CD4-positive, alpha-beta T cell (primary cell): Measurements from ENCODE around the gene ZNF484. TPM values are rescaled to one million over a fixed set of nuclear protein-coding genes. Genes with fewer than 3 reads are reported as not detected.
A peak's percentile ranks its signal among the peaks of the same experiment; 100 is the strongest.

ENCODE experiments used
- ATAC-seq: fragments of 200-7000 bp; cut with Tn5 transposase; one replicate; pipeline ENCODE4 v1.10.0; 2022; ENCODE audit warnings: mild to moderate bottlenecking; ENCODE audit not compliant: poor library complexity
- CTCF ChIA-PET: fragments of 350-600 bp; sonication (Branson Sonifier 250); formaldehyde crosslinking; loops from one replicate; lab custom pipeline; 2021; ENCODE audit warnings: antibody characterized with exemption, inconsistent platforms; lab: Charles Lee
- POLR2A ChIA-PET: fragments of 350-600 bp; sonication (Branson Sonifier 250); formaldehyde crosslinking; loops from one replicate; lab custom pipeline; 2021; ENCODE audit warnings: antibody characterized with exemption, inconsistent platforms; lab: Charles Lee
- DNase-seq, 14 experiments: peaks; one replicate each; pipeline ENCODE4 v3.0.0-alpha.2; 2013 to 2020; ENCODE audit warnings: mixed read lengths in 2 of 14
- H3K27ac ChIP-seq, 2 donors: one replicate each; pipeline versions ENCODE4 v1.5.1 to v1.7.0; 2013; ENCODE audit warnings: low read length in 2 of 2, low read depth in 1 of 2, mild to moderate bottlenecking in 1 of 2
- H3K27me3 ChIP-seq, 2 experiments: 1 replicate in 1 of 2; 2 replicates in 1 of 2; pipeline versions ENCODE4 v1.6.1 to v1.7.0; 2013; ENCODE audit warnings: low read length in 2 of 2, control low read depth in 1 of 2, mild to moderate bottlenecking in 1 of 2, moderate library complexity in 1 of 2; ENCODE audit not compliant: insufficient read depth in 2 of 2, control insufficient read depth in 1 of 2
- H3K36me3 ChIP-seq: one replicate; pipeline ENCODE4 v1.6.1; 2013; ENCODE audit warnings: low read length, control low read depth; ENCODE audit not compliant: insufficient read depth
- H3K4me1 ChIP-seq: one replicate; pipeline ENCODE4 v1.6.1; 2013; ENCODE audit warnings: low read length, control low read depth; ENCODE audit not compliant: insufficient read depth
- H3K4me3 ChIP-seq: one replicate; pipeline ENCODE4 v1.5.1; 2013; ENCODE audit warnings: mild to moderate bottlenecking, low read length, moderate library complexity
- H3K9me3 ChIP-seq, 2 experiments: 1 replicate in 1 of 2; 2 replicates in 1 of 2; pipeline versions ENCODE4 v1.6.1 to v1.7.0; 2013; ENCODE audit warnings: low read length in 2 of 2, mild to moderate bottlenecking in 2 of 2, control low read depth in 1 of 2, moderate library complexity in 1 of 2; ENCODE audit not compliant: control insufficient read depth in 1 of 2, insufficient read depth in 1 of 2
- H3K27ac Mint-ChIP-seq: one replicate; pipeline ENCODE4 v1.8.0; 2020; ENCODE audit warnings: mixed read lengths
- H3K27me3 Mint-ChIP-seq: one replicate; pipeline ENCODE4 v1.8.0; 2021; ENCODE audit warnings: mixed read lengths
- H3K36me3 Mint-ChIP-seq: one replicate; pipeline ENCODE4 v1.8.0; 2021; ENCODE audit warnings: low read depth, mixed read lengths
- H3K4me1 Mint-ChIP-seq: one replicate; pipeline ENCODE4 v1.8.0; 2021; ENCODE audit warnings: low read depth, mixed read lengths
- H3K4me3 Mint-ChIP-seq: one replicate; pipeline ENCODE4 v1.8.0; 2020; ENCODE audit warnings: mild to moderate bottlenecking, mixed read lengths
- H3K9me3 Mint-ChIP-seq: one replicate; pipeline ENCODE4 v1.8.0; 2020; ENCODE audit warnings: mixed read lengths
- intact Hi-C, 2 experiments: fragments of 100-400 bp; cut with DNase I in 1 of 2; cut with micrococcal nuclease in 1 of 2; formaldehyde crosslinking; loops; one replicate each; pipeline versions ENCODE4 v1.15.1 to v1.9.0; 2023 to 2025; cut with DNase I, micrococcal nuclease
- polyA plus RNA-seq, 2 donors: library from polyadenylated mRNA; unstranded; fragments of 120-200 nt; gene quantifications; one replicate each; pipeline ENCODE4 v1.2.1, GENCODE V29; 2013
- total RNA-seq, 174 experiments: library from RNA in 2 of 174; stranded (reverse) in 2 of 174; gene quantifications; one replicate each; pipeline ENCODE4 v1.2.3 and lab custom pipeline; 2021 to 2026
- TF ChIP-seq, protein P1 (sequence below): fragments of 200-600 bp; IDR thresholded peaks from one replicate; pipeline ENCODE4 v1.8.0; 2022; ENCODE audit warnings: antibody characterized with exemption, mild to moderate bottlenecking

ZNF484 gene
- 10 to 100 TPM; 13.3 to 13.6 TPM for total RNA-seq
- polyA plus RNA-seq (2013, experiment 1 of 2), result 6.2 TPM
- 10.9 TPM for polyA plus RNA-seq (2013, experiment 2 of 2)
- 14.0 to 75.5 (median 47.4) reads per million in 172 experiments for total RNA-seq (lab: John Stamatoyannopoulos, UW)

DNA sequence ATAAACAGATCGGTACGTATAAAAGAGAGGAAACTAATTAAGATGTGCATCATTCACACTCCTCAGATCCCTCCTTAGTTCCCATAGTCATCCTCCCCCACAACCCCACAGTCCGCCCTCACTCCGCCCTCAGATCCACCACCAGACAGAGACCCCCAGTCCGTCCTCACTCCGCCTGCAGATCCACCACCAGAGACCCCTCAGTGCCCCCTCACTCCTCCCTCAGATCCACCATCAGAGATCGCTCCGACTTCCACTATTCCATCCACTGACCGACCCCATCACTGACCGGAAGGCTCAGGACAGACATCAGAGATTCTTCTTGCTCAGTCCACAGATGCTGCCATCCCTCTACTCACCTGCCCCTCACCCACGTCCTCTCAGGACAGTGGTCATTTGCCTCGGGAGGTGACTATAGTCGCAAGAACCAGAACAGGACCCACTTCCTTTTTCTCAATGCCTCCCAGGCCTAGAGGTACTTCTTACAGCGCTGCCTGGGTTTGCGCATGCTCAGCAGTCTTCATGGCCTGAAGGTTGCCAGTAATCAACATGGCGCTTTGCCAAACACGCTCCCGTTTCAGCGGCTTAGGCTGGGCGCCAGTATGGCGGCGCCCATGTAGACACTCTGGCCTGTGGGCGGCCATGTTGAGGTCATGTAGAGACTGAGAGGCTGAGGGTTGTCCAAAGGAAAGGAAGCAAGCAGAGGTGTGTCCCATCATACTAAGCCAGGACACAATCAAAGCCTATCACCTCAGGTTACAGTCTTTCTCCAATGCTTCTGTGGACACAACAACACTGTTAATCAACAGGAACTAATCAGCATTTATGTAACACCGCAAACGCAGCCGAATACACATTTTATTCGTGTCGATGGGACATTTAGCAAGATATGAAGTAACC, at the start of gene ZNF484:
Gene ZNF484, minus strand, starts transcription at position 508 of the 900 bp plus-strand sequence. CDS start 3,009 bp downstream, outside the sequence.
- Histone ChIP-seq H3K36me3 (no peaks in the 10 kb centered on the region), H3K4me1 (peaks cover 8% of the 10 kb centered on the region), H3K9me3 (no peaks in the 10 kb centered on the region), H3K27ac (peak within 1 kb of the TSS; percentile 61 to 78), H3K4me3 (peak within 1 kb of the TSS; percentile 72), H3K27me3 (no peaks in the 10 kb centered on the region)
- ChIA-PET CTCF (no interaction called here), POLR2A (interaction anchor here (0.9 to 1.5 kb wide), 3 partner anchors 9 to 76 kb away, joined by 3 read pairs; no protein-coding TSS in a partner anchor)
- Mint-ChIP-seq H3K9me3 (no peaks in the 10 kb centered on the region), H3K27me3 (no peaks in the 10 kb centered on the region), H3K36me3 (peaks cover 27% of the 10 kb centered on the region), H3K27ac (peak within 1 kb of the TSS; percentile 96), H3K4me3 (peak within 1 kb of the TSS; percentile 98), H3K4me1 (peaks cover 61% of the 10 kb centered on the region)
- ATAC-seq (peak; percentile 96), DNase-seq (peak; percentile 94 to 100 (median 98))
- TF ChIP-seq, protein P1, sequence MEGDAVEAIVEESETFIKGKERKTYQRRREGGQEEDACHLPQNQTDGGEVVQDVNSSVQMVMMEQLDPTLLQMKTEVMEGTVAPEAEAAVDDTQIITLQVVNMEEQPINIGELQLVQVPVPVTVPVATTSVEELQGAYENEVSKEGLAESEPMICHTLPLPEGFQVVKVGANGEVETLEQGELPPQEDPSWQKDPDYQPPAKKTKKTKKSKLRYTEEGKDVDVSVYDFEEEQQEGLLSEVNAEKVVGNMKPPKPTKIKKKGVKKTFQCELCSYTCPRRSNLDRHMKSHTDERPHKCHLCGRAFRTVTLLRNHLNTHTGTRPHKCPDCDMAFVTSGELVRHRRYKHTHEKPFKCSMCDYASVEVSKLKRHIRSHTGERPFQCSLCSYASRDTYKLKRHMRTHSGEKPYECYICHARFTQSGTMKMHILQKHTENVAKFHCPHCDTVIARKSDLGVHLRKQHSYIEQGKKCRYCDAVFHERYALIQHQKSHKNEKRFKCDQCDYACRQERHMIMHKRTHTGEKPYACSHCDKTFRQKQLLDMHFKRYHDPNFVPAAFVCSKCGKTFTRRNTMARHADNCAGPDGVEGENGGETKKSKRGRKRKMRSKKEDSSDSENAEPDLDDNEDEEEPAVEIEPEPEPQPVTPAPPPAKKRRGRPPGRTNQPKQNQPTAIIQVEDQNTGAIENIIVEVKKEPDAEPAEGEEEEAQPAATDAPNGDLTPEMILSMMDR, result no peak
- intact Hi-C loops, result loop anchor here (2.0 to 10.0 kb wide), 3 partner anchors 577 to 1289 kb away; partner anchors contain the start of genes FAM120A (in 1 of the 2) and FAM120AOS (in 1 of the 2)

DNA sequence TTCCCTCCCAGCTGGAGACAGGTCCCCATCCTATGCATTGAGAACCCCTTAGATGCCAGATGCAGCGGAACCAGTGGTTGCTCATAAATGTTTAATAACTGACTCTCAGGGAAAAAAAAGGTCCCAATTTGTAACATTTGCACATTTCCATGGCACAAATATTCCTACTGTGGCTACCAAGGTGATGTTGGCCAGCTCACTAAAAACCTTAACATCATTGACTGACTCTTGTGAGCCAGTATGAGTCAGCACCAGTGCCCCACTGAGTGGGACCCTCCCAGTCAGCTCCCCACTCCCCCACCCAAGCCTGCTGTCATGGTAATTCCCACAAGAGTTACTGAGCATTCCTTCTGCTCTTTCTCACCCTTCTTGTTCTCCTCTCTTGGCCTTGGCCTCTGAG, 42.6 kb upstream of the ZNF484 start:
- POLR2A ChIA-PET, result interaction anchor here (0.6 to 1.3 kb wide), 4 partner anchors 9 to 581 kb away, joined by 3 to 5 read pairs (median 4); no protein-coding TSS in a partner anchor
- TF ChIP-seq, protein P1, result no peak

DNA sequence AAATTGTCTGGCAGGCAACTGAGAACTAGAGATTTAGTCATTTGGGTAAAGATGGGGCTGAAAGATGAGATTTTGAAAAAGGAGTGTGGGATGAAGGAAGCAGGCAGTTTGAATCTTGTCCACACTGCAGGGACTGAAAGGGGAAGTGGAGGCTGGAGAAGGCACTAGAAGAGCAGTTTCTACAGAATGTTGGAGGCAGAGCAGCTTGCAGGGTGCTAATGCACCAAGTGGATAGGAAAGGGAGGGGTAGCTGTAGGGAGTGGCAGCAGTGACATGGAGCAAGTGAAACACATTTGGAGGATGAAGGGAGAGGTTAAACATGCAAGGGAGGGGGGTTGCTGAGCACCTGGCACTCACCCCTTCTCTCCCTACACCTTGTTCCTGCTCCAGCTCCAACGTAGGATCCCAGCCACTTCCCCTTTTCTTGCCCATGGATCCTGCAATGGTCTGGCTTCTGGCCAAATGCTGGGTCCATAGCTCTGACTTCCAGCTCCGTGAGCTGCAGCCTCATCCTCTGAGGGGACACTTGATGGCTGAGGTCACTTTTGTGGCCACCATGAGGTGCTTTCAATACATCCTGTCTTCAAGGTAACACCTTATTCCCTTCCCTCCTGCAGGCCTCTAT, 39.5 kb upstream of the ZNF484 start:
- ChIA-PET CTCF (no interaction called here), POLR2A (no interaction called here)
- no peak overlapping the region for H3K4me3 Mint-ChIP-seq
- intact Hi-C loops, result no loop called here
- no peak overlapping the region for H3K27ac Mint-ChIP-seq
- no peak for ATAC-seq
- Histone ChIP-seq H3K36me3 (no peaks in the 10 kb centered on the region), H3K27me3 (no peaks in the 10 kb centered on the region), H3K4me3 (no peak overlapping the region), H3K27ac (no peak overlapping the region), H3K4me1 (peaks cover 9% of the 10 kb centered on the region), H3K9me3 (no peaks in the 10 kb centered on the region)
- no peaks in the 10 kb centered on the region for H3K9me3 Mint-ChIP-seq
- H3K27me3 Mint-ChIP-seq, result no peaks in the 10 kb centered on the region
- peaks cover 38% of the 10 kb centered on the region for H3K4me1 Mint-ChIP-seq
- no peak for DNase-seq
- no peaks in the 10 kb centered on the region for H3K36me3 Mint-ChIP-seq
- TF ChIP-seq, protein P1, result no peak

More for the DNA sequence above, 42.6 kb upstream of the ZNF484 start:
- Mint-ChIP-seq H3K27ac (no peak overlapping the region), H3K4me3 (no peak overlapping the region), H3K27me3 (no peaks in the 10 kb centered on the region), H3K36me3 (no peaks in the 10 kb centered on the region), H3K9me3 (no peaks in the 10 kb centered on the region), H3K4me1 (peaks cover 35% of the 10 kb centered on the region)
- no peak overlapping the region for H3K27ac ChIP-seq
- no peaks in the 10 kb centered on the region for H3K27me3 ChIP-seq
- intact Hi-C loops, result no loop called here
- no peaks in the 10 kb centered on the region for H3K36me3 ChIP-seq
- no peaks in the 10 kb centered on the region for H3K9me3 ChIP-seq
- H3K4me1 ChIP-seq, result peaks cover 9% of the 10 kb centered on the region
- ATAC-seq (no peak), DNase-seq (no peak)
- no peak overlapping the region for H3K4me3 ChIP-seq
- CTCF ChIA-PET, result no interaction called here
